ENCODE measurements around the gene WDSUB1. TPM values are rescaled to one million over a fixed set of nuclear protein-coding genes. Genes with fewer than 3 reads are reported as not detected.

WDSUB1 gene
- 7.6 to 8.8 TPM (median 8.1 TPM) in 5 replicates for total RNA-seq (2022; extraction: Qiagen RNA extraction; ENCODE audit: low read depth)

GRCh38 chr2:159285929-159286708 is at the start of gene WDSUB1:
Gene WDSUB1, minus strand, starts transcription at chr2:159286703. Its CDS starts 3,634 bp downstream, at chr2:159283069.

Measured in A549 treated with GW870086 at 1 μM for 4 hours (cell line).